GM12878 (cell line): Measurements from ENCODE around the gene ATN1.

ENCODE experiments used
- CHD2 ChIP-seq: IDR thresholded peaks from 2 replicates; pipeline ENCODE4 v1.6.1; 2011; ENCODE audit warnings: low read depth, low read length, improper control_type of control experiment, borderline replicate concordance
- CTCF ChIP-seq, 3 experiments: IDR thresholded peaks in 2 of 3; conservative IDR thresholded peaks in 1 of 3; 2 replicates each; pipeline ENCODE4 v1.5.1; 2011; ENCODE audit warnings: low read depth in 3 of 3, low read length in 3 of 3, mild to moderate bottlenecking in 3 of 3, control low read depth in 2 of 3, moderate library complexity in 2 of 3, inconsistent platforms in 1 of 3, mixed read lengths in 1 of 3; ENCODE audit not compliant: control insufficient read depth in 2 of 3, insufficient read depth in 1 of 3; ENCODE audit errors: extremely low read depth in 1 of 3
- ELK1 ChIP-seq: IDR thresholded peaks from 2 replicates; pipeline ENCODE4 v1.6.1; 2012; ENCODE audit warnings: low read depth, low read length, improper control_type of control experiment
- EZH2 ChIP-seq: IDR thresholded peaks from 2 replicates; pipeline ENCODE4 v1.6.1; 2012; ENCODE audit warnings: low read depth, mild to moderate bottlenecking, control low read depth, inconsistent platforms, low read length, borderline replicate concordance; ENCODE audit not compliant: control insufficient read depth
- NBN ChIP-seq: fragments of 450-650 bp; IDR thresholded peaks from 2 replicates; pipeline ENCODE4 v1.6.1; 2016
- NR2C1 ChIP-seq: fragments of 450-650 bp; IDR thresholded peaks from 2 replicates; pipeline ENCODE4 v1.6.1; 2017; ENCODE audit warnings: antibody characterized with exemption, mild to moderate bottlenecking, moderate library complexity
- POLR2AphosphoS5 ChIP-seq: IDR thresholded peaks from 2 replicates; pipeline ENCODE4 v1.6.1; 2011; ENCODE audit warnings: mild to moderate bottlenecking, low read length, inconsistent platforms
- SMC3 ChIP-seq: IDR thresholded peaks from 2 replicates; pipeline ENCODE4 v1.6.1; 2011; ENCODE audit warnings: low read length, improper control_type of control experiment, borderline replicate concordance
- ZNF207 ChIP-seq: fragments of 450-650 bp; IDR thresholded peaks from 2 replicates; pipeline ENCODE4 v1.6.1; 2014; ENCODE audit warnings: antibody characterized with exemption, mild to moderate bottlenecking, borderline replicate concordance
- TF ChIP-seq, protein P1 (sequence below): fragments of 450-650 bp; IDR thresholded peaks from 2 replicates; pipeline ENCODE4 v1.6.1; 2014; ENCODE audit warnings: mild to moderate bottlenecking

GRCh38 chr12:6925540-6926279 is 2.0 kb upstream of the ATN1 start:
- TF ChIP-seq ZNF207 (no peak), NR2C1 (no peak), EZH2 (no peak), POLR2AphosphoS5 (no peak), CTCF (IDR thresholded peaks at IDR 0.05 in 2 of 3, conservative IDR thresholded peaks at IDR 0.05 in 1 of 3; ENCODE audit: control insufficient read depth in 2 of 3, extremely low read depth in 1 of 3, insufficient read depth in 1 of 3, low read depth in 3 of 3, low read length in 3 of 3) (no peak), SMC3 (no peak), NBN (no peak), ELK1 (no peak), CHD2 (no peak)
- TF ChIP-seq, protein P1, sequence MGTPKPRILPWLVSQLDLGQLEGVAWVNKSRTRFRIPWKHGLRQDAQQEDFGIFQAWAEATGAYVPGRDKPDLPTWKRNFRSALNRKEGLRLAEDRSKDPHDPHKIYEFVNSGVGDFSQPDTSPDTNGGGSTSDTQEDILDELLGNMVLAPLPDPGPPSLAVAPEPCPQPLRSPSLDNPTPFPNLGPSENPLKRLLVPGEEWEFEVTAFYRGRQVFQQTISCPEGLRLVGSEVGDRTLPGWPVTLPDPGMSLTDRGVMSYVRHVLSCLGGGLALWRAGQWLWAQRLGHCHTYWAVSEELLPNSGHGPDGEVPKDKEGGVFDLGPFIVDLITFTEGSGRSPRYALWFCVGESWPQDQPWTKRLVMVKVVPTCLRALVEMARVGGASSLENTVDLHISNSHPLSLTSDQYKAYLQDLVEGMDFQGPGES = no peak
